Cortex of kidney (tissue), 1 donor: ENCODE data around the gene S100A9.
"Not testable (repeated sequence)": the region's sequence is repeated elsewhere in the genome, so short reads cannot be mapped to it uniquely, and the experiment has no call there.

Experiments
- DNase-seq: peaks from one replicate; lab custom pipeline; 2025; lab: John Stamatoyannopoulos, UW

Gene S100A9

DNA sequence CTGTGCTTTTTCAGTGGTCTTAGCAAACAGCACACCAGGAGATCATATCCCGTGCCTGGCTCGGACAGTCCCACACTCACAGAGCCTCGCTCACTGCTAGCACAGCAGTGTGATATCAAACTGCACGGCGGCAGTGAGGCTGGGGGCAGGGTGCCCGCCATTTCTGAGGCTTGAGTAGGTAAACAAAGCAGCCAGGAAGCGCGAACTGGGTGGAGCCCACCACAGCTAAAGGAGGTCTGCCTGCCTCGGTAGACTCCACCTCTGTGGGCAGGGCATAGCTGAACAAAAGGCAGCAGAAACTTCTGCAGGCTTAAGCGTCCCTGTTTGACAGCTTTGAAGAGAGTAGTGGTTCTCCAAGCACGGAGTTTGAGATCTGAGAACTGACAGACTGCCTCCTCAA is 49.6 kb downstream of the S100A9 start:
- not testable (repeated sequence) for DNase-seq
